H9 (cell line): ENCODE measurements around the gene EIF5A2. TPM values are rescaled to one million over a fixed set of nuclear protein-coding genes. Genes with fewer than 3 reads are reported as not detected.

ENCODE experiments used
- DNase-seq: peaks from one replicate; pipeline ENCODE4 v3.0.0-alpha.2; 2017
- H2AFZ ChIP-seq: one replicate; pipeline ENCODE4 v1.6.1; 2013; ENCODE audit warnings: mild to moderate bottlenecking, low read length, control low read depth, moderate library complexity
- H2AK5ac ChIP-seq: 2 replicates; pipeline ENCODE4 v1.6.1; 2013; ENCODE audit warnings: low read length, control low read depth, mixed read lengths; ENCODE audit not compliant: insufficient read length
- H2BK120ac ChIP-seq: one replicate; pipeline ENCODE4 v1.6.1; 2013; ENCODE audit warnings: low read depth, mild to moderate bottlenecking, low read length, control low read depth, inconsistent platforms; ENCODE audit not compliant: poor library complexity, severe bottlenecking
- H2BK12ac ChIP-seq: 2 replicates; pipeline ENCODE4 v1.6.1; 2013; ENCODE audit warnings: low read length, control low read depth, mixed read lengths, low read depth; ENCODE audit not compliant: insufficient read length
- H2BK15ac ChIP-seq: 2 replicates; pipeline ENCODE4 v1.6.1; 2013; ENCODE audit warnings: low read depth, low read length, control low read depth
- H2BK20ac ChIP-seq: one replicate; pipeline ENCODE4 v1.6.1; 2013; ENCODE audit warnings: low read depth, mild to moderate bottlenecking, low read length, control low read depth, inconsistent platforms; ENCODE audit not compliant: poor library complexity, severe bottlenecking
- H2BK5ac ChIP-seq: 2 replicates; pipeline ENCODE4 v1.6.1; 2013; ENCODE audit warnings: low read length, control low read depth, mixed read lengths; ENCODE audit not compliant: insufficient read length
- H3K14ac ChIP-seq: 2 replicates; pipeline ENCODE4 v1.6.1; 2013; ENCODE audit warnings: low read length, control low read depth; ENCODE audit not compliant: insufficient read depth
- H3K18ac ChIP-seq: 2 replicates; pipeline ENCODE4 v1.6.1; 2013; ENCODE audit warnings: low read depth, mild to moderate bottlenecking, mixed read lengths, low read length, control low read depth; ENCODE audit not compliant: insufficient read length
- H3K23ac ChIP-seq: 2 replicates; pipeline ENCODE4 v1.6.1; 2013; ENCODE audit warnings: low read length, control low read depth, mixed read lengths, low read depth; ENCODE audit not compliant: insufficient read length
- H3K23me2 ChIP-seq: 2 replicates; pipeline ENCODE4 v1.6.1; 2013; ENCODE audit warnings: low read depth, mild to moderate bottlenecking, mixed read lengths, low read length, control low read depth; ENCODE audit not compliant: insufficient read length, poor library complexity, severe bottlenecking
- H3K27ac ChIP-seq: 2 replicates; pipeline ENCODE4 v1.5.1; 2013; ENCODE audit warnings: low read length, control low read depth, mixed read lengths, low read depth; ENCODE audit not compliant: insufficient read length
- H3K27me3 ChIP-seq: 2 replicates; pipeline ENCODE4 v1.6.1; 2013; ENCODE audit warnings: low read length, control low read depth, inconsistent platforms; ENCODE audit not compliant: insufficient read depth
- H3K4ac ChIP-seq: 2 replicates; pipeline ENCODE4 v1.6.1; 2013; ENCODE audit warnings: low read depth, mild to moderate bottlenecking, control low read depth, inconsistent platforms, low read length, moderate library complexity
- H3K4me1 ChIP-seq: 2 replicates; pipeline ENCODE4 v1.6.1; 2013; ENCODE audit warnings: low read length, control low read depth, inconsistent platforms; ENCODE audit not compliant: insufficient read depth
- H3K4me2 ChIP-seq: 2 replicates; pipeline ENCODE4 v1.6.1; 2013; ENCODE audit warnings: low read length, control low read depth, mixed read lengths; ENCODE audit not compliant: insufficient read length, insufficient read depth
- H3K56ac ChIP-seq: 2 replicates; pipeline ENCODE4 v1.6.1; 2013; ENCODE audit warnings: low read depth, mild to moderate bottlenecking, mixed read lengths, low read length, control low read depth; ENCODE audit not compliant: insufficient read length
- H3K79me1 ChIP-seq: 2 replicates; pipeline ENCODE4 v1.6.1; 2013; ENCODE audit warnings: low read depth, mild to moderate bottlenecking, moderate library complexity, low read length, control low read depth, inconsistent platforms; ENCODE audit not compliant: insufficient read depth, poor library complexity, severe bottlenecking
- H3K79me2 ChIP-seq: 2 replicates; pipeline ENCODE4 v1.6.1; 2013; ENCODE audit warnings: low read length, control low read depth, inconsistent platforms; ENCODE audit not compliant: insufficient read depth
- H3K9ac ChIP-seq: 2 replicates; pipeline ENCODE4 v1.6.1; 2013; ENCODE audit warnings: low read length, control low read depth, mixed read lengths; ENCODE audit not compliant: insufficient read length; ENCODE audit errors: extremely low read depth
- H3K9me3 ChIP-seq: one replicate; pipeline ENCODE4 v1.6.1; 2013; ENCODE audit warnings: low read depth, low read length, inconsistent platforms; ENCODE audit not compliant: control insufficient read depth
- H3T11ph ChIP-seq: one replicate; pipeline ENCODE4 v1.6.1; 2013; ENCODE audit warnings: mild to moderate bottlenecking, low read length, control low read depth, inconsistent platforms
- H4K20me1 ChIP-seq: one replicate; pipeline ENCODE4 v1.6.1; 2013; ENCODE audit not compliant: control insufficient read depth, insufficient read length, insufficient read depth
- H4K5ac ChIP-seq: 2 replicates; pipeline ENCODE4 v1.6.1; 2013; ENCODE audit warnings: low read depth, mild to moderate bottlenecking, mixed read lengths, low read length, control low read depth; ENCODE audit not compliant: insufficient read length
- H4K8ac ChIP-seq: replicated peaks from 2 replicates; pipeline ENCODE4 v1.6.1; 2013; ENCODE audit warnings: low read length, control low read depth, mixed read lengths, low read depth; ENCODE audit not compliant: insufficient read length
- H4K91ac ChIP-seq: 2 replicates; pipeline ENCODE4 v1.6.1; 2013; ENCODE audit warnings: low read depth, mild to moderate bottlenecking, moderate library complexity, mixed read lengths, low read length, control low read depth; ENCODE audit not compliant: insufficient read length
- H3K27ac Mint-ChIP-seq, 3 experiments: 2 replicates in 2 of 3; 3 replicates in 1 of 3; pipeline ENCODE4 v1.8.0; 2020 to 2021; ENCODE audit warnings: mixed read lengths in 3 of 3, mild to moderate bottlenecking in 1 of 3, moderate library complexity in 1 of 3
- H3K27me3 Mint-ChIP-seq: 2 replicates; pipeline ENCODE4 v1.8.0; 2021; ENCODE audit warnings: low read depth, mild to moderate bottlenecking, moderate library complexity, mixed read lengths
- H3K36me3 Mint-ChIP-seq, 3 experiments: 2 replicates in 2 of 3; 3 replicates in 1 of 3; pipeline ENCODE4 v1.8.0; 2020 to 2021; ENCODE audit warnings: low read depth in 3 of 3, mixed read lengths in 3 of 3; ENCODE audit not compliant: insufficient read depth in 1 of 3
- H3K4me1 Mint-ChIP-seq, 2 experiments: 2 replicates each; pipeline ENCODE4 v1.8.0; 2020; ENCODE audit warnings: mixed read lengths in 2 of 2
- H3K4me3 Mint-ChIP-seq, 2 experiments: 2 replicates in 1 of 2; 3 replicates in 1 of 2; pipeline ENCODE4 v1.8.0; 2020 to 2021; ENCODE audit warnings: mild to moderate bottlenecking in 2 of 2, mixed read lengths in 2 of 2, moderate library complexity in 1 of 2
- H3K9me3 Mint-ChIP-seq, 2 experiments: 2 replicates in 1 of 2; 3 replicates in 1 of 2; pipeline ENCODE4 v1.8.0; 2020; ENCODE audit warnings: mild to moderate bottlenecking in 2 of 2, mixed read lengths in 2 of 2, moderate library complexity in 1 of 2
- CTCF ChIP-seq: fragments of 200-600 bp; sonication (generic); conservative IDR thresholded peaks from 3 replicates; pipeline ENCODE4 v1.8.0; 2021; ENCODE audit warnings: antibody characterized with exemption, mild to moderate bottlenecking
- WGBS: extraction: QIAGEN DNeasy Blood & Tissue Kit; methylation state at CpG from one replicate; pipeline ENCODE4 v1.1.7; 2013; ENCODE audit warnings: missing lambda C conversion rate, low lambda C conversion rate, mixed read lengths; ENCODE audit not compliant: insufficient read length; ENCODE audit errors: extremely low coverage; 5-methylcytosine and 5-hydroxymethylcytosine counted together
- total RNA-seq: library from RNA; stranded (reverse); gene quantifications from 2 replicates; pipeline ENCODE4 v1.2.1, GENCODE V29; 2021

EIF5A2 gene
- total RNA-seq, 1 experiment from 2014 or later, result 7.7 TPM

- Mint-ChIP-seq H3K4me1 (peaks cover 8 to 10% of the 10 kb centered on the region in 2 experiments), H3K27ac (no peak overlapping the region), H3K4me3 (peak overlapping the region; percentile 91 to 94), H3K36me3 (peaks cover 7 to 13% (median 9%) of the 10 kb centered on the region in 3 experiments), H3K27me3 (peaks cover 34% of the 10 kb centered on the region), H3K9me3 (peaks cover 8 to 15% of the 10 kb centered on the region in 2 experiments)
- Histone ChIP-seq H3K9me3 (no peaks in the 10 kb centered on the region), H2AK5ac (no peak overlapping the region), H3K27me3 (no peaks in the 10 kb centered on the region; the same call in 1 of the 2 replicates), H2BK15ac (no peak overlapping the region), H3K56ac (no peak overlapping the region), H3K9ac (no peak overlapping the region), H2BK12ac (no peak overlapping the region), H3K23me2 (peaks cover 5% of the 10 kb centered on the region), H3K79me2 (no peaks in the 10 kb centered on the region), H3K23ac (no peak overlapping the region), H3K14ac (no peak overlapping the region), H3K27ac (no peak overlapping the region), H3K18ac (no peak overlapping the region), H3K4ac (no peak overlapping the region), H3K4me1 (no peaks in the 10 kb centered on the region), H2BK20ac (no peak overlapping the region), H3K4me2 (peak overlapping the region; percentile 75), H3K79me1 (no peaks in the 10 kb centered on the region), H2AFZ (no peak overlapping the region), H2BK120ac (no peak overlapping the region), H2BK5ac (no peak overlapping the region), H4K5ac (no peak overlapping the region), H3T11ph (no peak overlapping the region), H4K91ac (no peak overlapping the region), H4K8ac (no peak overlapping the region), H4K20me1 (no peaks in the 10 kb centered on the region)
- no CpG with 5 or more reads among the region's 33 CpGs for WGBS
- TF ChIP-seq CTCF, result no peak
- DNase-seq, result no peak
Measured at GRCh38 chr3:170907637-170908234, 701 bp downstream of the EIF5A2 start.
